GM23338 (cell line): ENCODE measurements around the gene SPCS1. TPM values are rescaled to one million over a fixed set of nuclear protein-coding genes. Genes with fewer than 3 reads are reported as not detected.

Experiments used
- ATAC-seq: fragments of 200-7000 bp; cut with Tn5 transposase; 3 replicates; pipeline ENCODE4 v1.9.1; 2020
- DNase-seq: peaks from one replicate; pipeline ENCODE4 v3.0.0-alpha.2; 2015; ENCODE audit warnings: low spot score
- H2AFZ ChIP-seq: fragments of 200-600 bp; sonication (generic); 2 replicates; pipeline ENCODE4 v1.8.0; 2016; ENCODE audit warnings: antibody characterized with exemption, mild to moderate bottlenecking, moderate library complexity
- H3F3A ChIP-seq: fragments of 200-600 bp; sonication (generic); replicated peaks from 2 replicates; pipeline ENCODE4 v1.8.0; 2017; ENCODE audit warnings: antibody characterized with exemption, mixed run types, low read depth
- H3K27ac ChIP-seq: fragments of 200-600 bp; sonication (generic); 2 replicates; pipeline ENCODE4 v1.6.1; 2016; ENCODE audit warnings: low read depth
- H3K27me3 ChIP-seq: fragments of 200-600 bp; sonication (generic); 2 replicates; pipeline ENCODE4 v1.8.0; 2016; ENCODE audit warnings: mild to moderate bottlenecking, mixed run types, moderate library complexity; ENCODE audit not compliant: insufficient read depth
- H3K36me3 ChIP-seq: fragments of 200-600 bp; sonication (generic); 2 replicates; pipeline ENCODE4 v1.8.0; 2016; ENCODE audit warnings: mild to moderate bottlenecking; ENCODE audit not compliant: insufficient read depth
- H3K4me1 ChIP-seq: fragments of 200-600 bp; sonication (generic); 2 replicates; pipeline ENCODE4 v1.8.0; 2016; ENCODE audit warnings: mild to moderate bottlenecking, moderate library complexity; ENCODE audit not compliant: insufficient read depth
- H3K4me2 ChIP-seq: fragments of 200-600 bp; sonication (generic); 2 replicates; pipeline ENCODE4 v1.7.1; 2017; ENCODE audit warnings: mixed run types
- H3K4me3 ChIP-seq: fragments of 200-600 bp; sonication (generic); 2 replicates; pipeline ENCODE4 v1.6.1; 2016; ENCODE audit warnings: mixed run types
- H3K79me2 ChIP-seq: fragments of 200-600 bp; sonication (generic); replicated peaks from 2 replicates; pipeline ENCODE4 v1.8.0; 2017; ENCODE audit warnings: mild to moderate bottlenecking; ENCODE audit not compliant: insufficient read depth
- H3K9me2 ChIP-seq: fragments of 200-600 bp; sonication (generic); 2 replicates; pipeline ENCODE4 v1.8.0; 2017; ENCODE audit not compliant: insufficient read depth
- H4K20me1 ChIP-seq: fragments of 200-600 bp; sonication (generic); replicated peaks from 2 replicates; pipeline ENCODE4 v1.8.0; 2017; ENCODE audit warnings: mild to moderate bottlenecking; ENCODE audit not compliant: insufficient read depth
- H3K27ac Mint-ChIP-seq: 2 replicates; pipeline ENCODE4 v1.8.0; 2020; ENCODE audit warnings: inconsistent platforms, mild to moderate bottlenecking, moderate library complexity, mixed read lengths
- H3K27me3 Mint-ChIP-seq: 3 replicates; pipeline ENCODE4 v1.8.0; 2022; ENCODE audit warnings: low read depth, mild to moderate bottlenecking, moderate library complexity, mixed read lengths, inconsistent platforms; ENCODE audit not compliant: insufficient read depth, poor library complexity
- H3K36me3 Mint-ChIP-seq: 3 replicates; pipeline ENCODE4 v1.8.0; 2021; ENCODE audit warnings: low read depth, mild to moderate bottlenecking, inconsistent platforms, moderate library complexity, mixed read lengths
- H3K4me1 Mint-ChIP-seq: 3 replicates; pipeline ENCODE4 v1.8.0; 2020; ENCODE audit warnings: mild to moderate bottlenecking, inconsistent platforms, mixed read lengths
- H3K4me3 Mint-ChIP-seq: 3 replicates; pipeline ENCODE4 v1.8.0; 2021; ENCODE audit warnings: moderate library complexity, mild to moderate bottlenecking, inconsistent platforms, mixed read lengths
- H3K9me3 Mint-ChIP-seq: 3 replicates; pipeline ENCODE4 v1.8.0; 2020; ENCODE audit warnings: moderate library complexity, mild to moderate bottlenecking, inconsistent platforms, mixed read lengths
- CTCF ChIP-seq, 2 experiments: fragments of 200-600 bp in 1 of 2; sonication (generic) in 1 of 2; conservative IDR thresholded peaks; 2 replicates each; pipeline versions ENCODE4 v1.5.1 to v1.6.1; 2016 to 2017; ENCODE audit warnings: antibody characterized with exemption in 2 of 2, low read depth in 2 of 2, mild to moderate bottlenecking in 2 of 2, moderate library complexity in 1 of 2
- ETS1 ChIP-seq: IDR thresholded peaks from 2 replicates; pipeline ENCODE4 v1.6.1; 2016; ENCODE audit warnings: antibody characterized with exemption
- EZH2 ChIP-seq: fragments of 200-600 bp; sonication (generic); IDR thresholded peaks from one replicate; pipeline ENCODE4 v1.8.0; 2017; ENCODE audit warnings: antibody characterized with exemption, mild to moderate bottlenecking, low read depth; ENCODE audit not compliant: unreplicated experiment
- EZH2phosphoT487 ChIP-seq: fragments of 200-600 bp; sonication (generic); IDR thresholded peaks from one replicate; pipeline ENCODE4 v1.8.1; 2018; ENCODE audit warnings: antibody characterized with exemption; ENCODE audit not compliant: unreplicated experiment
- JUNB ChIP-seq: IDR thresholded peaks from one replicate; pipeline ENCODE4 v1.6.1; 2016; ENCODE audit warnings: antibody characterized with exemption; ENCODE audit not compliant: unreplicated experiment
- NANOG ChIP-seq: IDR thresholded peaks from 2 replicates; pipeline ENCODE4 v1.6.1; 2016; ENCODE audit warnings: antibody characterized with exemption, borderline replicate concordance
- POLR2AphosphoS5 ChIP-seq: IDR thresholded peaks from 2 replicates; pipeline ENCODE4 v1.6.1; 2016; ENCODE audit warnings: antibody characterized with exemption, low read depth
- ZNF462 ChIP-seq: fragments of 250-450 bp; sonication (Bioruptor Pico); IDR thresholded peaks from 2 replicates; pipeline ENCODE4 v1.5.0; 2020; ENCODE audit warnings: mild to moderate bottlenecking, moderate library complexity
- polyA plus RNA-seq: library from polyadenylated mRNA; unstranded; fragments of >200 nt; fragmentation: Nextera tagmentation; extraction: Ambion mirVana; gene quantifications from 2 replicates; pipeline ENCODE4 v1.2.1, GENCODE V29; 2016
- total RNA-seq: library from RNA; depleted of rRNA; stranded (reverse); fragments of >200 nt; shearing (Covaris generic); gene quantifications from 2 replicates; pipeline ENCODE4 v1.2.3, GENCODE V29; 2014

SPCS1 gene
- total and polyA plus RNA-seq, 2 experiments from 2014 or later, result 165 to 288 TPM

DNA sequence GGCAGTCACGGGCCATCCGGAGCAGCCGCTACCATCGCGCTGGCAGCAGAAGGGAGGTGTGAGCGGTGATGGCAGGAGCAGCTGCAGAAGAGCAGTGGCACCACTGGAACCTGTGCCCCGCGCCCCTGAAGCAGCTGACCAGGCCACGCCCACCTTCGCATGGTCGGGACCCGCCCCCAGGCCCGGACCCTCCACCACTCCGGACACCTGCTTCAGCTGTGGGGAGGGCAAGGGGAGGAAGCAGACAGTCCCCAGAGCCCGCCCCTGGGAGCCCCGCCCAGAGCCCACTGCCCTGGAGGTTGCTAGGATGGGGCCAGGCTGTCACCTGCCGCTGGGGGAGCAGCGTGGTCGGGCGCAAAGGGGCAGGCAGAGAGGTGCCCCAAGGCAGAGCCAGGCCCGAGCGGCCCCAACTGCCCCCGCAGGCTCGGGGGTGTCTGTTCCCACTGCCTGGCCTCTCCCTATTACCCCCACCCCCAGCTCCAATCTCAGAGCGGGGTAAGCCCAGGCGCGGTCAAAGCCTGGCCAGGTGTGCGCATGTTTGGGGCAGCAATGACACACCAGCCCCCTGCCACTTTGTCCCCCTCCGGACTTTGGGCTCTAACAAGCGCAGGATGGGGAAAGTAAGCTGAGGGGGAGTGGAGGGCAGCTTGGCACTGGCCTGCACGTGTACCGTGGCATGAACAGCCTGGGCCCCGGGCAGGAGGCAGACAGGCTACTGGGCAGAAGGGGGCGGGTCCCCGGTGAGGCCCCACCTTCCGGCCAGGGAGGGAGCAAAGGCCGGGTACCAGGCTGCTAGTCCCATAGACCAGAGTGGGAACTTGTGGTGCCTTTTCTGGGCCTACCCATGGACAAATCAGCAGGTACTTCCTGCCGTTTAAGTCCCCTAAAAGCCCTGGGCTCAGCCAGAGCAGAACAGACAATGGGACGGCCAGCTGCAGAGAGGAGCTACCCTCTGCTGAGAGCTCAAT lies 8.7 kb downstream of the SPCS1 start:
- H3K27ac Mint-ChIP-seq, result no peak overlapping the region
- H3K79me2 ChIP-seq, result no peaks in the 10 kb centered on the region; the same call in 1 of the 2 replicates
- H3K27me3 Mint-ChIP-seq, result peaks cover 3% of the 10 kb centered on the region
- H3K4me3 ChIP-seq, result peak overlapping the region; percentile 78
- H3K4me3 Mint-ChIP-seq, result peak overlapping the region; percentile 70
- H3K9me2 ChIP-seq, result no peaks in the 10 kb centered on the region
- peak overlapping the region; percentile 90; the same call in 1 of the 2 replicates for H3K27ac ChIP-seq
- DNase-seq (peak; percentile 95), ATAC-seq (peak; percentile 97)
- no peaks in the 10 kb centered on the region for H3K27me3 ChIP-seq
- TF ChIP-seq NANOG, result no peak
- no peak for TF ChIP-seq EZH2phosphoT487
- peak; percentile 39; the same call in 1 of the 2 replicates for TF ChIP-seq ZNF462 (CRISPR knock-in tag)
- TF ChIP-seq ETS1, result no peak
- 0 out of 4 replicates have a peak, but pooled peaks of 1 of the 2 experiments have one; percentile 8 for TF ChIP-seq CTCF (conservative IDR thresholded peaks at IDR 0.05; ENCODE audit: low read depth in 2 of 2)
- no peak for TF ChIP-seq EZH2
- TF ChIP-seq JUNB, result no peak
- no peak for TF ChIP-seq POLR2AphosphoS5
- H3K4me1 Mint-ChIP-seq, result peaks cover 12% of the 10 kb centered on the region
- peaks cover 7% of the 10 kb centered on the region; the same call in 1 of the 2 replicates for H3K4me1 ChIP-seq
- H4K20me1 ChIP-seq, result no peaks in the 10 kb centered on the region
- peak overlapping the region; percentile 92 for H3K4me2 ChIP-seq
- peaks cover 6% of the 10 kb centered on the region; the same call in 1 of the 2 replicates for H3F3A ChIP-seq
- H2AFZ ChIP-seq, result 0 out of 2 replicates have a peak overlapping the region, but pooled peaks have one; percentile 69
- no peaks in the 10 kb centered on the region for H3K36me3 ChIP-seq
- H3K36me3 Mint-ChIP-seq, result peaks cover 7% of the 10 kb centered on the region; the same call in 2 of the 3 replicates
- no peaks in the 10 kb centered on the region for H3K9me3 Mint-ChIP-seq
